Fibroblast of the aortic adventitia (primary cell): ENCODE measurements around the gene TLNRD1. TPM values are rescaled to one million over a fixed set of nuclear protein-coding genes. Genes with fewer than 3 reads are reported as not detected.

ENCODE experiments used
- DNase-seq: peaks from one replicate; pipeline ENCODE4 v3.0.0-alpha.2; 2010; ENCODE audit warnings: low read depth
- H3K4me3 ChIP-seq: 2 replicates; pipeline ENCODE4 v1.5.1; 2011; ENCODE audit warnings: low read depth, mild to moderate bottlenecking, control low read depth, low read length, moderate library complexity
- total RNA-seq: library from RNA; depleted of rRNA; stranded (reverse); fragments of >200 nt; gene quantifications from 2 replicates; pipeline ENCODE4 v1.2.3, GENCODE V29; 2012; ENCODE audit warnings: low replicate concordance
- TF ChIP-seq, protein P1 (sequence below): IDR thresholded peaks from 2 replicates; pipeline ENCODE4 v1.5.1; 2011; ENCODE audit warnings: mild to moderate bottlenecking, low read length, control low read depth, inconsistent platforms; ENCODE audit not compliant: insufficient read depth

The TLNRD1 gene
- total RNA-seq, 1 donor: 9.3 TPM

DNA sequence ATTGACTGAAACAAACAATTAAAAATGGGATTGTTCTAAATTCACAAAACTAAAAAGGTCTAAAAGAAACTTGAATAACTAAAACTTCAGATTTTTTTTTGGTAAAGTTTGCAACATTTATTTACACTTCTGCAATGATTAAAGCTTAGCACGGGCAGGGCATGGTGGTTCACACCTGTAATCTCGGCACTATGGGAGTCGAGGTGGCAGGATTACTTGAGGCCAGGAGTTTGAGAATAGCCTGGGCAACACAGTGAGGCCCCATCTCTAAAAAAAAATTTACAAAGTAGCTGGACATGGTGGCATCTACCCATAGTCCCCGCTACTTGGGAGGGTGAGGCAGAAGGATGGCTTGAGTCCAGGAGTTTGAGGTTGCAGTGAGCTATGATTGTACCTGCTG lies 31.6 kb downstream of the TLNRD1 start:
- DNase-seq: no peak
- TF ChIP-seq, protein P1, sequence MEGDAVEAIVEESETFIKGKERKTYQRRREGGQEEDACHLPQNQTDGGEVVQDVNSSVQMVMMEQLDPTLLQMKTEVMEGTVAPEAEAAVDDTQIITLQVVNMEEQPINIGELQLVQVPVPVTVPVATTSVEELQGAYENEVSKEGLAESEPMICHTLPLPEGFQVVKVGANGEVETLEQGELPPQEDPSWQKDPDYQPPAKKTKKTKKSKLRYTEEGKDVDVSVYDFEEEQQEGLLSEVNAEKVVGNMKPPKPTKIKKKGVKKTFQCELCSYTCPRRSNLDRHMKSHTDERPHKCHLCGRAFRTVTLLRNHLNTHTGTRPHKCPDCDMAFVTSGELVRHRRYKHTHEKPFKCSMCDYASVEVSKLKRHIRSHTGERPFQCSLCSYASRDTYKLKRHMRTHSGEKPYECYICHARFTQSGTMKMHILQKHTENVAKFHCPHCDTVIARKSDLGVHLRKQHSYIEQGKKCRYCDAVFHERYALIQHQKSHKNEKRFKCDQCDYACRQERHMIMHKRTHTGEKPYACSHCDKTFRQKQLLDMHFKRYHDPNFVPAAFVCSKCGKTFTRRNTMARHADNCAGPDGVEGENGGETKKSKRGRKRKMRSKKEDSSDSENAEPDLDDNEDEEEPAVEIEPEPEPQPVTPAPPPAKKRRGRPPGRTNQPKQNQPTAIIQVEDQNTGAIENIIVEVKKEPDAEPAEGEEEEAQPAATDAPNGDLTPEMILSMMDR: no peak

DNA sequence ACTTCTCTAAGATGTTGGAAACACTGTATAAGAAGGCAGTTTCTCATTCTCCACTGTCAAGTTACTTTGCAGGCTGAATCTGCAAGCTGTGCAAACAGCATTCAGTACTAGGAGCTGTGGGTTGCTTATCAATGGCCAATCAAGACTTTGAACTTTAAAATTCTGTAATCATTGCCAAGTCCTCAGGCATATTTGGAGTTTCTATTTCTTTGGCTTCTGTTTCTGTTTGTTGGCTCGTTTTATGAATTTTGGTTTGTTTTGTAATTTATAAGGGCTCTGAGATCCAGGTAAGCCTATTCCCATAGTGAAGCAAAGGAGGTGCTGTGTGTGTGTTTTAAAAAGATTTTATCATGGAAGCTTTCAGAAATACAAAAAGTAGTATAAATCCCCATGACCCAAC lies 32.1 kb downstream of the TLNRD1 start:
- H3K4me3 ChIP-seq: no peak overlapping the region
- TF ChIP-seq, protein P1: no peak
- DNase-seq: no peak

More for the DNA sequence above, 31.6 kb downstream of the TLNRD1 start:
- no peak overlapping the region for H3K4me3 ChIP-seq

DNA sequence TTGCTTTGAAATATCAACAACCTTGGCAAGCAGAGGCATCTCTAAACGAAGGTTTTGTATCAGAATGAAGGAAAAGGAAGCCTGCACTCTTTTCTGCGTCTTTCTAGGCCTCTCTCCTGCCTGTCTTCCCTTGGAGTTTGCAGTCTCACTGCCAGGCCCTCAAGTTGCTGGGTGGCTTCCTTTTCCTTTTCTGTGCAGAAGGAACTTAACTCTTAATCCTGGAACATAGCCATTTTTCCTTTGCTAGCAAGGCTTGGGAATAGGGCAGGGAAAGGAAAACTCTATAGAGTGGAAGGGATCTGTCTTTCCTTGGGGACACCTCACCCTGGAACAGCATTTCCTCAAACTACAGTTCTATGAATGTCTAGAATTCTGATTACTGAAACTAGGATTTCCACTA lies 32.8 kb downstream of the TLNRD1 start:
- no peak overlapping the region for H3K4me3 ChIP-seq
- TF ChIP-seq, protein P1: no peak
- DNase-seq: no peak

DNA sequence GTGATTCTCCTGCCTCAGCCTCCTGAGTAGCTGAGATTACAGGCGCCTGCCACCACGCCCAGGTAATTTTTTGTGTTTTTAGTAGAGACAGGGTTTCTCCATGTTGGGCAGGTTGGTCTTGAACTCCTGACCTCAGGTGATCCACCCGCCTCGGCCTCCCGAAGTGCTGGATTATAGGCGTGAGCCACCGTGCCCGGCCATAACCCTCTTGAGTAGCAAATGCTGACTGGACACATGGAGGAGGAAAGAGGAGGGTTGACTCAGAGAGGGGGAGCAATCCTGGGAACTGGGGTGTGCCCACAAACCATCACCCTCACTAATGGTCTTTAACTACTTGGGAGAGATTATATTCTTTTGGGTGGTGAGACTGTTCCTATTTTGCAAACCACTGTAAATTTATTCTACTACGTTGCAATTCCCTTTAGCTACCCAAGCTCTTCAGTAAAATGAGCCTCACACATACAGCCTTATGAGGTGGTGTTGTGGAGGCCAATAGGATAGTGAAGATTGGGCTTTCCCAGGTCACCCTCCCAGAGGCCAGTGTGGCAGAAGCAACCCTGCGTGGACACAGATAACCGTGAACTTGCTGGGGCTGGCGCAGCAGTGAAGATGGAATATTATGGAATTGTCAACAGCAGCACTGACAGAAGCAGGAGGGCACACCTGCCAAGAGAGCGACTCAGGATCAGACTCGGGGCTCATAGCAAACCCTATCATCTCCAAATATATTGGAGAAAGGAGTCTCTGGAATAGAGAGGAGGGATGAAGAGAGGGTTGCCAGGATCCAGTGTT lies 37.4 kb downstream of the TLNRD1 start:
- TF ChIP-seq, protein P1: no peak
- no peak overlapping the region for H3K4me3 ChIP-seq
- no peak for DNase-seq

DNA sequence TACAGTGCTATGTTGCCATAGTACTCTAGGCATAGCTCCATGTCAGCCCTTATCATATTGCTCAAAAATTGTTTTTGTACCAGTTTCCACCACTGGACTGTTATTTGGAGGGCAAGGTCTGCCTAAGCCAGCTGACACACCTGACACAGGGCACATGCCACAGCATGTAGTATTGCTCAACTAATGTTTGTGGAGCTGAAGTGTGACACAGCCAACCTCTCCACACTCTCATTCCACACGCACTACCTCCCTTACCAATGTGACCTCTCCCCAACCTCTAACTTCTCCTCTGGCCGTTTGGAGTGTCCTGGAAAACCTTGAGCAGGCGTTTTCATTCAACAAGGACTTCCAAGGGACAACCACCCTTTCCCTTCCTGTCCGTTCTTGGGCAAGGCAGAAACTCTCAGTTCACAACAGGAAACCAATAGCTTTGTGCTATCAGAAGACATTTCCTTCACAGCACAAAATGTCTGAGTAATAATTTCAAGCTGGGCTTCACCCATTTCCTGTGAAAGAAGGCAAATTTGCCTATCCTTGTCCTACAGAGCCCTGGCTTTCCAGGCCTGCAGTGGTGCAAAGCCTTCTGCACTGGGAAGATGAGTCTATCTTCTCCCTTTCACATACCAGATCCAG lies 38.4 kb downstream of the TLNRD1 start:
- TF ChIP-seq, protein P1: no peak
- H3K4me3 ChIP-seq: no peak overlapping the region
- no peak for DNase-seq

DNA sequence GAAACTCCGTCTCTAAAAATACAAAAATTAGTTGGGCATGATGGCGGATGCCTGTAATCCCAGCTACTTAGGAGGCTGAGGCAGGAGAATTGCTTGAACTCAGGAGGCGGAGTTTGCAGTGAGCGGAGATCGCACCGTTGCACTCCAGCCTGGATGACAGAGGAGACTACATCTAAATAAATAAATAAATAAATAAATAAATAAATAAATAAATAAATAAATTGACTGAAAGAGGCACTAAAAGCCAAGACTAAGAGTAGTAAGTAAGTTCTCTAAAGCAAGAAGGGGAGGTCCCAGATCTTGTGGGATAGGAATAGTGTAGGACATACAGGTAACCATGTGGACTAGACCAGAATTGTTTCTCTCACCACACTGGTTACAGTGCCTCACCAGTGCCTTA lies 40.0 kb downstream of the TLNRD1 start:
- H3K4me3 ChIP-seq: no peak overlapping the region
- DNase-seq: no peak
- TF ChIP-seq, protein P1: no peak
